ENCODE results near the gene SUSD5.

Gene SUSD5

GRCh38 chr3:33174711-33175414, 43.7 kb downstream of the SUSD5 start:
- Histone ChIP-seq H3K36me3 (ENCODE audit: control insufficient read depth in 5 of 5, insufficient read depth in 5 of 5, low read length in 5 of 5) (no peaks in the 10 kb centered on the region), H3K4me3 (ENCODE audit: low read depth in 1 of 5, low read length in 5 of 5) (no peak overlapping the region), H3K27me3 (ENCODE audit: control insufficient read depth in 5 of 5, insufficient read depth in 4 of 5, low read length in 5 of 5) (no peaks in the 10 kb centered on the region), H3K27ac (ENCODE audit: low read depth, low read length) (no peak overlapping the region), H3K4me1 (ENCODE audit: control insufficient read depth in 5 of 5, insufficient read depth in 5 of 5, low read length in 5 of 5) (no peaks in the 10 kb centered on the region), H3K9ac (ENCODE audit: low read length in 5 of 5) (no peak overlapping the region), H3K9me3 (ENCODE audit: control insufficient read depth in 5 of 5, low read length in 5 of 5) (peaks cover 0 to 6% (median 3%) of the 10 kb centered on the region in 5 donors)

DNA sequence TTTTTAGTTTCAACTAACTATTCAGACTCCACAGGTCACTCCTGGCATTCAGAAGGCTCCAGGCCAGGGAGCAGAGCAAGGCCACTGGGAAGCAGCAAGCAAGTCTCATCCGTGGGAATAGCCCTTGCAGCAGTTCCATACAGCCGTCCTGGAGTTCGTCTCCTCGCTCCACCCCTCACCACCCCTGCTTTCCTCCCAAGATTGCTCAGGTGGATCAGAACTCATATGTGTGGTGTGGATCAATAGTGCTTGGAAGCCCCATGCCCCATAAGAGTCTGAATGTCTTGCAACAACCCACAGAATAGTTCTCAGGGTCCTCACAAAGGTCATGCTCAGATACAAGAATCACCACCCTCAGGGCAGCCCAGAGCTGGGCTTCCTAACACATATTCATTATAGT, 44.5 kb downstream of the SUSD5 start:
- Histone ChIP-seq H3K9me3 (ENCODE audit: control insufficient read depth in 5 of 5, low read length in 5 of 5) (peaks cover 0 to 4% (median 3%) of the 10 kb centered on the region in 5 donors), H3K9ac (ENCODE audit: low read length in 5 of 5) (no peak overlapping the region), H3K36me3 (ENCODE audit: control insufficient read depth in 5 of 5, insufficient read depth in 5 of 5, low read length in 5 of 5) (no peaks in the 10 kb centered on the region), H3K4me1 (ENCODE audit: control insufficient read depth in 5 of 5, insufficient read depth in 5 of 5, low read length in 5 of 5) (no peaks in the 10 kb centered on the region), H3K27me3 (ENCODE audit: control insufficient read depth in 5 of 5, insufficient read depth in 4 of 5, low read length in 5 of 5) (no peaks in the 10 kb centered on the region), H3K27ac (ENCODE audit: low read depth, low read length) (no peak overlapping the region), H3K4me3 (ENCODE audit: low read depth in 1 of 5, low read length in 5 of 5) (no peak overlapping the region)

DNA sequence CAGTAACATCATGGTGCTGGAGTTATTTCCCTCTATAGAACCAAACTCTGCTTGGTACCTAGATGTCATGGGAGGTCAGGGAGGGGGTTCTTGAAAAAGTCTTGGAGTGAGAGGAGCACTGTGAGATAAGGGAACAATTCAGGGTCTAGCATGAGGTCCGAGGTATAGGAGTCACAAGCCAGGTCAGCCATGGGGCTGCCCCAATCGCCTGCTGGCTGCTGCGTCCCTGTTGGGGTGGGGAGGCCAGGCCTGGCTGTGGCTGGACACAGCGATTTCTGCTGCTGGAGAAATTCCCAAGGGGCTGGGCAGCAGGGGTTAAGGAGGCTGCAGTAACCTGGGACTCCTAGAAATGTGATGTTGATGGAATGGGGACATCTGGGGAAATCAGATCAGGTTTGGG, 44.9 kb downstream of the SUSD5 start:
- H3K4me3 ChIP-seq (ENCODE audit: low read depth in 1 of 5, low read length in 5 of 5): no peak overlapping the region
- H3K36me3 ChIP-seq (ENCODE audit: control insufficient read depth in 5 of 5, insufficient read depth in 5 of 5, low read length in 5 of 5): no peaks in the 10 kb centered on the region
- H3K9ac ChIP-seq (ENCODE audit: low read length in 5 of 5): no peak overlapping the region
- H3K27ac ChIP-seq (ENCODE audit: low read depth, low read length): no peak overlapping the region
- no peaks in the 10 kb centered on the region for H3K4me1 ChIP-seq (ENCODE audit: control insufficient read depth in 5 of 5, insufficient read depth in 5 of 5, low read length in 5 of 5)
- H3K9me3 ChIP-seq (ENCODE audit: control insufficient read depth in 5 of 5, low read length in 5 of 5): peaks cover 0 to 2% (median 1%) of the 10 kb centered on the region in 5 donors
- H3K27me3 ChIP-seq (ENCODE audit: control insufficient read depth in 5 of 5, insufficient read depth in 4 of 5, low read length in 5 of 5): no peaks in the 10 kb centered on the region

DNA sequence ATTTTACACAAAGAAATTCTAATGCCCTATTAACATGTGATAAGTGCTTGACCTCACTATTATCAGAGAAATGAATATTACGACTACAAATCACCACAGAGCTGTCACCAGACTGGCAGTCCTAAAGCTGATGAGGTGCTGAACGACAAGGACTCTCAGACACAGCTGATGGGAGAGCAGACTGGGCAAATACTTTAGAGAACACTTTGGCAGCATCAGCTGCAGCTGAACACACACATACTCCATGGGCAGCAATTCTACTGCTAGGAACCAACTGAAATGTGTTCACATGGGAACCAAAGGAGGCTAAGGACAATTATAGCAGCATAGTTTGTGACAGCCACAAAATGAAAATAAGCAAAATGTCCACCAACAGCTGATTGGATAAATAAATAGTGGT, 45.5 kb downstream of the SUSD5 start:
- Histone ChIP-seq H3K27ac (ENCODE audit: low read depth, low read length) (no peak overlapping the region), H3K4me3 (ENCODE audit: low read depth in 1 of 5, low read length in 5 of 5) (no peak overlapping the region), H3K27me3 (ENCODE audit: control insufficient read depth in 5 of 5, insufficient read depth in 4 of 5, low read length in 5 of 5) (no peaks in the 10 kb centered on the region), H3K4me1 (ENCODE audit: control insufficient read depth in 5 of 5, insufficient read depth in 5 of 5, low read length in 5 of 5) (no peaks in the 10 kb centered on the region), H3K9me3 (ENCODE audit: control insufficient read depth in 5 of 5, low read length in 5 of 5) (no peaks in the 10 kb centered on the region), H3K36me3 (ENCODE audit: control insufficient read depth in 5 of 5, insufficient read depth in 5 of 5, low read length in 5 of 5) (no peaks in the 10 kb centered on the region), H3K9ac (ENCODE audit: low read length in 5 of 5) (no peak overlapping the region)

GRCh38 chr3:33171580-33171979, 47.0 kb downstream of the SUSD5 start:
- H3K9ac ChIP-seq (ENCODE audit: low read length in 5 of 5): no peak overlapping the region
- no peaks in the 10 kb centered on the region for H3K36me3 ChIP-seq (ENCODE audit: control insufficient read depth in 5 of 5, insufficient read depth in 5 of 5, low read length in 5 of 5)
- H3K9me3 ChIP-seq (ENCODE audit: control insufficient read depth in 5 of 5, low read length in 5 of 5): no peaks in the 10 kb centered on the region
- H3K27me3 ChIP-seq (ENCODE audit: control insufficient read depth in 5 of 5, insufficient read depth in 4 of 5, low read length in 5 of 5): no peaks in the 10 kb centered on the region
- no peaks in the 10 kb centered on the region for H3K4me1 ChIP-seq (ENCODE audit: control insufficient read depth in 5 of 5, insufficient read depth in 5 of 5, low read length in 5 of 5)
- H3K4me3 ChIP-seq (ENCODE audit: low read depth in 1 of 5, low read length in 5 of 5): no peak overlapping the region
- no peak overlapping the region for H3K27ac ChIP-seq (ENCODE audit: low read depth, low read length)

GRCh38 chr3:33170531-33170930, 48.1 kb downstream of the SUSD5 start:
- Histone ChIP-seq H3K9ac (ENCODE audit: low read length in 5 of 5) (no peak overlapping the region), H3K9me3 (ENCODE audit: control insufficient read depth in 5 of 5, low read length in 5 of 5) (no peaks in the 10 kb centered on the region), H3K4me1 (ENCODE audit: control insufficient read depth in 5 of 5, insufficient read depth in 5 of 5, low read length in 5 of 5) (no peaks in the 10 kb centered on the region), H3K36me3 (ENCODE audit: control insufficient read depth in 5 of 5, insufficient read depth in 5 of 5, low read length in 5 of 5) (no peaks in the 10 kb centered on the region), H3K27ac (ENCODE audit: low read depth, low read length) (no peak overlapping the region), H3K4me3 (ENCODE audit: low read depth in 1 of 5, low read length in 5 of 5) (no peak overlapping the region), H3K27me3 (ENCODE audit: control insufficient read depth in 5 of 5, insufficient read depth in 4 of 5, low read length in 5 of 5) (no peaks in the 10 kb centered on the region)

DNA sequence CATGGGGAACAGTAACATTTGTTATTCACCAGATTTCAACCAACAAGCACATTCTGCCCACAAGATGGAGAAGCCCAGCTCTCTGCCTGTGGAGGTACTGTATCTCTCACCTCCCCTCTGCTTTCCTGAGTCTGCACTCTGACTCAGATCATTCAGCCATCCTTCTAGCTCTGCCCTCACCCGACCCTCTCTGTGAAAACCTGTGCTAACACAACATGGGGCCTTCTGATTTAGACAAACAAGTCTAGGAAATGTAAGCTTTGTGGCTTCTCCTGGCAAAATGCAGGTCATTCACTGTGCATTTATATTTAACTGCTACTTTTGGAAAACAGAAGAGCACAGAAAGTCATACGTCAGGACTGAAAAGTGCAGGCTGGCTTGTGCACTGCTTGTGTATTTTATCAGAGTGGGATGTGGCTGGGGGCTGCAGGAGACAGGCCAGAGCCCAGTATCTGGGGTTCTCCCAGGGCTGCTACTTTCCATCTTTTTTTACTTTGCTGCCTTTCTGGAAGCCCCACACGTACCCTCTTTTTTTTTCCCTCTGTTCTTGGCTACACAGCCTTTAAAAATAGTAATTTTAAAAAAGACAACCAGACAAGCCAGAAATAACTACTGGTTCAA, 50.8 kb downstream of the SUSD5 start:
- Histone ChIP-seq H3K36me3 (ENCODE audit: control insufficient read depth in 5 of 5, insufficient read depth in 5 of 5, low read length in 5 of 5) (no peaks in the 10 kb centered on the region), H3K9ac (ENCODE audit: low read length in 5 of 5) (no peak overlapping the region), H3K9me3 (ENCODE audit: control insufficient read depth in 5 of 5, low read length in 5 of 5) (no peaks in the 10 kb centered on the region), H3K27me3 (ENCODE audit: control insufficient read depth in 5 of 5, insufficient read depth in 4 of 5, low read length in 5 of 5) (no peaks in the 10 kb centered on the region), H3K27ac (ENCODE audit: low read depth, low read length) (no peak overlapping the region), H3K4me1 (ENCODE audit: control insufficient read depth in 5 of 5, insufficient read depth in 5 of 5, low read length in 5 of 5) (no peaks in the 10 kb centered on the region), H3K4me3 (ENCODE audit: low read depth in 1 of 5, low read length in 5 of 5) (no peak overlapping the region)

GRCh38 chr3:33167284-33167683, 51.3 kb downstream of the SUSD5 start:
- no peak overlapping the region for H3K4me3 ChIP-seq (ENCODE audit: low read depth in 1 of 5, low read length in 5 of 5)
- H3K27ac ChIP-seq (ENCODE audit: low read depth, low read length): no peak overlapping the region
- H3K4me1 ChIP-seq (ENCODE audit: control insufficient read depth in 5 of 5, insufficient read depth in 5 of 5, low read length in 5 of 5): no peaks in the 10 kb centered on the region
- no peaks in the 10 kb centered on the region for H3K27me3 ChIP-seq (ENCODE audit: control insufficient read depth in 5 of 5, insufficient read depth in 4 of 5, low read length in 5 of 5)
- H3K9me3 ChIP-seq (ENCODE audit: control insufficient read depth in 5 of 5, low read length in 5 of 5): no peaks in the 10 kb centered on the region
- no peaks in the 10 kb centered on the region for H3K36me3 ChIP-seq (ENCODE audit: control insufficient read depth in 5 of 5, insufficient read depth in 5 of 5, low read length in 5 of 5)
- H3K9ac ChIP-seq (ENCODE audit: low read length in 5 of 5): no peak overlapping the region

DNA sequence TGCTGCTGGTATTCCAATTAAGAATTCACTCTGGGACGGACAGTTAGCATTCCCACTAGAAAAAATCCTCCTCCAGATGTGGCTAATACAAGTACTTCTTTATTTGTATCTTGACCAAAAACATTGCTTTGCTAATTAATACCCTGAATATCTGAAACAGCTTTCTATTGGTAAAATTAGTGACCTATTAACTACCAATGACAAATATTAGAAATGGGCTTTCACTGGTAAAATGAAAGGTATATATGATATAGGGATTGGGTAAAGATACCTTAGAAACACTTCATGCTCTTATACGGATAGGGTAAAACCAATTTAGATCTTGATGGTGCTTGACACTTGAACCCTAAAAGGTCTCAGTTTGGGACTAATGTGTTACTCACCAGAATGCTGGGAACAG, 52.5 kb downstream of the SUSD5 start:
- H3K9me3 ChIP-seq (ENCODE audit: control insufficient read depth in 5 of 5, low read length in 5 of 5): no peaks in the 10 kb centered on the region
- H3K9ac ChIP-seq (ENCODE audit: low read length in 5 of 5): no peak overlapping the region
- no peaks in the 10 kb centered on the region for H3K4me1 ChIP-seq (ENCODE audit: control insufficient read depth in 5 of 5, insufficient read depth in 5 of 5, low read length in 5 of 5)
- no peak overlapping the region for H3K4me3 ChIP-seq (ENCODE audit: low read depth in 1 of 5, low read length in 5 of 5)
- H3K27me3 ChIP-seq (ENCODE audit: control insufficient read depth in 5 of 5, insufficient read depth in 4 of 5, low read length in 5 of 5): no peaks in the 10 kb centered on the region
- H3K27ac ChIP-seq (ENCODE audit: low read depth, low read length): no peak overlapping the region
- H3K36me3 ChIP-seq (ENCODE audit: control insufficient read depth in 5 of 5, insufficient read depth in 5 of 5, low read length in 5 of 5): no peaks in the 10 kb centered on the region

- no peaks in the 10 kb centered on the region for H3K36me3 ChIP-seq (ENCODE audit: control insufficient read depth in 5 of 5, insufficient read depth in 5 of 5, low read length in 5 of 5)
- no peaks in the 10 kb centered on the region for H3K9me3 ChIP-seq (ENCODE audit: control insufficient read depth in 5 of 5, low read length in 5 of 5)
- no peak overlapping the region for H3K27ac ChIP-seq (ENCODE audit: low read depth, low read length)
- no peak overlapping the region for H3K4me3 ChIP-seq (ENCODE audit: low read depth in 1 of 5, low read length in 5 of 5)
- H3K9ac ChIP-seq (ENCODE audit: low read length in 5 of 5): no peak overlapping the region
- H3K4me1 ChIP-seq (ENCODE audit: control insufficient read depth in 5 of 5, insufficient read depth in 5 of 5, low read length in 5 of 5): no peaks in the 10 kb centered on the region
- no peaks in the 10 kb centered on the region for H3K27me3 ChIP-seq (ENCODE audit: control insufficient read depth in 5 of 5, insufficient read depth in 4 of 5, low read length in 5 of 5)
Measured at GRCh38 chr3:33165372-33165771, 53.2 kb downstream of the SUSD5 start.
